HCT116 (cell line): ENCODE results near the gene SIK1. TPM values are rescaled to one million over a fixed set of nuclear protein-coding genes. Genes with fewer than 3 reads are reported as not detected.

Experiments used
- ATAC-seq: fragments of 200-7000 bp; cut with Tn5 transposase; 2 replicates; pipeline ENCODE4 v1.9.1; 2020; ENCODE audit warnings: mild to moderate bottlenecking, moderate library complexity
- BruUV-seq: library from RNA; stranded (reverse); fragments of 400-500 nt; replicated peaks from 2 replicates; lab custom pipeline; 2021; lab: Mats Ljungman, UMichigan
- CTCF ChIA-PET: fragments of 300-600 bp; sonication (Branson Sonifier 250); formaldehyde crosslinking; loops from one replicate; lab custom pipeline; 2021; ENCODE audit warnings: antibody characterized with exemption; lab: Charles Lee
- POLR2A ChIA-PET: fragments of 300-600, 350-600 bp; sonication (Branson Sonifier 250); formaldehyde crosslinking; loops from one replicate; lab custom pipeline; 2021; ENCODE audit warnings: antibody characterized with exemption; lab: Charles Lee
- RAD21 ChIA-PET, 2 experiments: fragments of 300-600 bp; sonication (Branson Sonifier 250); formaldehyde crosslinking; loops; one replicate each; lab custom pipeline; 2023; ENCODE audit warnings: low total read pairs in 2 of 2; ENCODE audit not compliant: uncharacterized antibody in 2 of 2, unreplicated experiment in 2 of 2, low non-redundant PET in 1 of 2; lab: Charles Lee
- DNase-seq: peaks from one replicate; pipeline ENCODE4 v3.0.0-alpha.2; 2010; ENCODE audit warnings: low read depth, low spot score
- H2AFZ ChIP-seq: fragments of 200-600 bp; shearing (Covaris generic), sonication (generic); 2 replicates; pipeline ENCODE4 v1.6.1; 2017; ENCODE audit warnings: low read depth, mixed run types, mixed read lengths, antibody characterized with exemption, low read length; ENCODE audit not compliant: poor library complexity, severe bottlenecking
- H3K27ac ChIP-seq: 2 replicates; pipeline ENCODE4 v1.5.1; 2012; ENCODE audit warnings: low read depth, low read length
- H3K27me3 ChIP-seq: fragments of 200-600 bp; sonication (generic); 2 replicates; pipeline ENCODE4 v1.6.1; 2016; ENCODE audit warnings: mixed run types, low read length, mixed read lengths; ENCODE audit not compliant: insufficient read depth
- H3K36me3 ChIP-seq, 2 experiments: fragments of 200-500 bp in 1 of 2; fragments of 200-600 bp in 1 of 2; sonication (Bioruptor generic) in 1 of 2; sonication (generic) in 1 of 2; 2 replicates each; pipeline versions ENCODE4 v1.5.1 to v1.6.1; 2014 to 2016; ENCODE audit warnings: low read length in 2 of 2, inconsistent platforms in 1 of 2, mixed read lengths in 1 of 2, mixed run types in 1 of 2; ENCODE audit not compliant: insufficient read depth in 2 of 2, control insufficient read depth in 1 of 2
- H3K4me1 ChIP-seq, 2 experiments: fragments of 200-600 bp in 1 of 2; sonication (generic) in 1 of 2; 2 replicates each; pipeline versions ENCODE4 v1.5.1 to v1.6.1; 2012 to 2017; ENCODE audit warnings: low read length in 2 of 2, inconsistent platforms in 1 of 2, mild to moderate bottlenecking in 1 of 2, mixed read lengths in 1 of 2, mixed run types in 1 of 2, moderate library complexity in 1 of 2; ENCODE audit not compliant: insufficient read depth in 2 of 2, control insufficient read depth in 1 of 2
- H3K4me2 ChIP-seq: fragments of 200-600 bp; sonication (generic); 2 replicates; pipeline ENCODE4 v1.6.1; 2017; ENCODE audit warnings: mixed run types, low read length, mixed read lengths
- H3K4me3 ChIP-seq, 2 experiments: fragments of 200-600 bp in 1 of 2; sonication (generic) in 1 of 2; replicated peaks in 1 of 2; 2 replicates each; pipeline ENCODE4 v1.5.1; 2011 to 2016; ENCODE audit warnings: low read length in 2 of 2, control low read depth in 1 of 2, low read depth in 1 of 2, mild to moderate bottlenecking in 1 of 2, mixed read lengths in 1 of 2, mixed run types in 1 of 2
- H3K79me2 ChIP-seq: fragments of 200-600 bp; sonication (generic); 2 replicates; pipeline ENCODE4 v1.6.1; 2017; ENCODE audit warnings: mild to moderate bottlenecking, mixed run types, low read length, moderate library complexity, mixed read lengths; ENCODE audit not compliant: insufficient read depth
- H3K9ac ChIP-seq: fragments of 200-600 bp; sonication (generic); 2 replicates; pipeline ENCODE4 v1.6.1; 2016; ENCODE audit warnings: low read length, mixed read lengths
- H3K9me2 ChIP-seq: fragments of 200-600 bp; sonication (generic), shearing (Covaris generic); 2 replicates; pipeline ENCODE4 v1.6.1; 2017; ENCODE audit warnings: mixed run types, mild to moderate bottlenecking, moderate library complexity; ENCODE audit not compliant: insufficient read depth
- H3K9me3 ChIP-seq, 2 experiments: fragments of 200-500 bp in 1 of 2; fragments of 200-600 bp in 1 of 2; sonication (Bioruptor generic) in 1 of 2; sonication (generic) in 1 of 2; 2 replicates each; pipeline ENCODE4 v1.6.1; 2014 to 2017; ENCODE audit warnings: low read length in 2 of 2, mixed read lengths in 2 of 2, inconsistent platforms in 1 of 2, low read depth in 1 of 2, mild to moderate bottlenecking in 1 of 2, mixed run types in 1 of 2, moderate library complexity in 1 of 2; ENCODE audit not compliant: control insufficient read depth in 1 of 2, insufficient read depth in 1 of 2
- H4K20me1 ChIP-seq: fragments of 200-600 bp; sonication (generic), shearing (Covaris generic); 2 replicates; pipeline ENCODE4 v1.6.1; 2017; ENCODE audit warnings: mixed run types, mild to moderate bottlenecking, moderate library complexity; ENCODE audit not compliant: insufficient read depth
- CBX3 ChIP-seq: IDR thresholded peaks from 2 replicates; pipeline ENCODE4 v1.6.1; 2012; ENCODE audit warnings: low read depth
- CEBPB ChIP-seq: IDR thresholded peaks from 2 replicates; pipeline ENCODE4 v1.6.1; 2012; ENCODE audit warnings: low read depth
- CTCF ChIP-seq, 3 experiments: fragments of 200-600 bp in 1 of 3; sonication (generic) in 1 of 3; IDR thresholded peaks in 2 of 3; conservative IDR thresholded peaks in 1 of 3; 2 replicates each; pipeline ENCODE4 v1.5.1; 2012 to 2017; ENCODE audit warnings: low read depth in 2 of 3, low read length in 2 of 3, antibody characterized with exemption in 1 of 3, borderline replicate concordance in 1 of 3, control low read depth in 1 of 3, mild to moderate bottlenecking in 1 of 3, mixed read lengths in 1 of 3, mixed run types in 1 of 3, moderate library complexity in 1 of 3; ENCODE audit not compliant: insufficient read depth in 1 of 3
- FOSL1 ChIP-seq: IDR thresholded peaks from 2 replicates; pipeline ENCODE4 v1.6.1; 2012; ENCODE audit warnings: low read depth
- JUND ChIP-seq: IDR thresholded peaks from 2 replicates; pipeline ENCODE4 v1.6.1; 2012
- POLR2A ChIP-seq: IDR thresholded peaks from 2 replicates; pipeline ENCODE4 v1.7.0; 2011; ENCODE audit warnings: borderline replicate concordance; ENCODE audit not compliant: insufficient read depth, insufficient read length; ENCODE audit errors: extremely low read depth
- POLR2AphosphoS5 ChIP-seq: IDR thresholded peaks from 2 replicates; pipeline ENCODE4 v1.6.1; 2011; ENCODE audit warnings: mild to moderate bottlenecking, low read depth, low read length, moderate library complexity
- RAD21 ChIP-seq: IDR thresholded peaks from 2 replicates; pipeline ENCODE4 v1.6.1; 2012; ENCODE audit warnings: low read depth, mild to moderate bottlenecking
- REST ChIP-seq: IDR thresholded peaks from 2 replicates; pipeline ENCODE4 v1.6.1; 2012; ENCODE audit warnings: low read depth
- SIN3A ChIP-seq: IDR thresholded peaks from 2 replicates; pipeline ENCODE4 v1.6.1; 2012; ENCODE audit warnings: low read depth
- SP1 ChIP-seq: IDR thresholded peaks from 2 replicates; pipeline ENCODE4 v1.6.1; 2012; ENCODE audit warnings: low read depth
- SRF ChIP-seq: IDR thresholded peaks from 2 replicates; pipeline ENCODE4 v1.6.1; 2012; ENCODE audit warnings: low read depth
- TCF7L2 ChIP-seq: IDR thresholded peaks from 2 replicates; pipeline ENCODE4 v1.7.0; 2011; ENCODE audit warnings: borderline replicate concordance, inconsistent platforms; ENCODE audit not compliant: insufficient read depth, insufficient read length; ENCODE audit errors: extremely low read depth
- YY1 ChIP-seq: IDR thresholded peaks from 2 replicates; pipeline ENCODE4 v1.6.1; 2011; ENCODE audit warnings: low read length, low read depth, moderate library complexity, mild to moderate bottlenecking; ENCODE audit not compliant: insufficient replicate concordance; ENCODE audit errors: extremely low read depth
- ZBTB33 ChIP-seq: IDR thresholded peaks from 2 replicates; pipeline ENCODE4 v1.6.1; 2011; ENCODE audit warnings: mild to moderate bottlenecking, low read length, moderate library complexity; ENCODE audit not compliant: insufficient replicate concordance; ENCODE audit errors: extremely low read depth
- ZFX ChIP-seq: fragments of 450-650 bp; IDR thresholded peaks from 2 replicates; pipeline ENCODE4 v1.6.1; 2017
- intact Hi-C: fragments of 100-400 bp; cut with micrococcal nuclease; formaldehyde crosslinking; loops from 2 replicates; pipeline ENCODE4 v1.10.0; 2022
- total RNA-seq: library from RNA; stranded (reverse); gene quantifications from one replicate; pipeline ENCODE4 v1.2.1, GENCODE V29; 2021; ENCODE audit not compliant: unreplicated experiment
- TF ChIP-seq, protein P1 (sequence below): IDR thresholded peaks from 2 replicates; pipeline ENCODE4 v1.6.1; 2012
- TF ChIP-seq, protein P2 (sequence below): IDR thresholded peaks from 2 replicates; pipeline ENCODE4 v1.6.1; 2012

SIK1 gene
- total RNA-seq, 1 experiment from 2014 or later, result 14.7 TPM

DNA sequence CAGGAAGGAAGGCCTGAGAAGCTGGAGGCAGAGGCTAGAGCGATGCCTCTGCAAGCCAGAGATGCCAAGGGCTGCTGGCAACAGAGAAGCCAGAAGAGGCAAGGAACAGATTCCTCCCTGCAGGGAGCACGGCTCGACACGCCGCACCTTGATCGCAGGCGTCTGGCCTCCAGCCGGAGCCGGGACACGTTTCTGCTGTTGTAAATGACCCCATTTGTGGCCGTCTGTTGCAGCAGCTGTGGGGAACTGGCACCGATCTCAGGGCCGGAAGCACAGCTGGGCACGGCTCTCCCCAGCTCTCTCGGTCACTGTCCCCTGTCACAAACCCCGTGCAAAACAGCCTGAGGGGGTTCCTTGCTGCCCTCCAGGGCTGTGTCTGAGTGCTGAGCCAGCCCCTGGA, 59.6 kb downstream of the SIK1 start:
- RAD21 ChIA-PET, result no interaction called here
- Histone ChIP-seq H3K4me1 (no peaks in the 10 kb centered on the region), H3K79me2 (no peaks in the 10 kb centered on the region), H3K4me2 (no peak overlapping the region), H3K27ac (no peak overlapping the region), H2AFZ (no peak overlapping the region), H3K4me3 (no peak overlapping the region), H3K36me3 (no peaks in the 10 kb centered on the region), H4K20me1 (no peaks in the 10 kb centered on the region), H3K9ac (no peak overlapping the region), H3K27me3 (no peaks in the 10 kb centered on the region), H3K9me2 (no peaks in the 10 kb centered on the region), H3K9me3 (no peaks in the 10 kb centered on the region)
- intact Hi-C loops, result no loop called here
- no peak for TF ChIP-seq YY1
- TF ChIP-seq CBX3, result no peak
- no peak for TF ChIP-seq CEBPB
- TF ChIP-seq, protein P1, sequence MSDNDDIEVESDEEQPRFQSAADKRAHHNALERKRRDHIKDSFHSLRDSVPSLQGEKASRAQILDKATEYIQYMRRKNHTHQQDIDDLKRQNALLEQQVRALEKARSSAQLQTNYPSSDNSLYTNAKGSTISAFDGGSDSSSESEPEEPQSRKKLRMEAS, result no peak
- TF ChIP-seq FOSL1, result no peak
- no peak for TF ChIP-seq SRF
- TF ChIP-seq TCF7L2, result no peak
- no peak for TF ChIP-seq POLR2A
- TF ChIP-seq, protein P2, sequence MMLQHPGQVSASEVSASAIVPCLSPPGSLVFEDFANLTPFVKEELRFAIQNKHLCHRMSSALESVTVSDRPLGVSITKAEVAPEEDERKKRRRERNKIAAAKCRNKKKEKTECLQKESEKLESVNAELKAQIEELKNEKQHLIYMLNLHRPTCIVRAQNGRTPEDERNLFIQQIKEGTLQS, result no peak
- no peak for TF ChIP-seq JUND
- no peak for TF ChIP-seq ZFX
- no peak for TF ChIP-seq CTCF (IDR thresholded peaks at IDR 0.05 in 2 of 3, conservative IDR thresholded peaks at IDR 0.05 in 1 of 3; ENCODE audit: borderline replicate concordance in 1 of 3, insufficient read depth in 1 of 3, low read depth in 2 of 3, low read length in 2 of 3)
- no peak for TF ChIP-seq RAD21
- no peak for TF ChIP-seq SP1
- no peak for TF ChIP-seq SIN3A
- no peak for TF ChIP-seq ZBTB33
- no peak for TF ChIP-seq REST
- TF ChIP-seq POLR2AphosphoS5, result no peak
- DNase-seq (no peak), ATAC-seq (no peak)
- no TSS peak for BruUV-seq
- CTCF ChIA-PET, result no interaction called here
- POLR2A ChIA-PET, result no interaction called here
